HG03064 (cell line): ENCODE results near the gene PPP4R3C.
"Not testable (repeated sequence)": the region's sequence is repeated elsewhere in the genome, so short reads cannot be mapped to it uniquely, and the experiment has no call there.

Experiments
- ATAC-seq: cut with Tn5 transposase; IDR thresholded peaks from one replicate; pipeline ENCODE4 v1.9.1; 2021; ENCODE audit warnings: low read depth; ENCODE audit not compliant: unreplicated experiment

Gene PPP4R3C

DNA sequence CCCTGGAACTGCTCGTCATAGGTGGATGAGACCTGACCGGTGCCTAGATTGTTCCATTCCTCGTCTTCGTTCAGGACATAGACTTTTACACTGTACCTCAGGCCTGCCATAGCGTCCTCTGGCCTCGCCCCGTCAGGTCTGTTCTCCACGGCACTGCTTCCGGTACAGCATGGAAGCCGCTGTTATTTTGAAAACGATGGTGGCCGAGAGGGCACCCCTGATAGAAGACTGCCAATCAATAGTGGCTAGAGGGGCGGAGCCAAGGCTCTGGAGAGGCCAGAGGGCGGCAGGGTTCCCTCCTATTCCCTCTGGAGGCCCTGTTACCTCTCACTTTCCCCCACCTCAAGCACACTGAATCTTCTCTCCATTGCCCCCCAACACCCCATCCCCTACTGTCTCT, at the start of gene PPP4R3C:
TSS of gene PPP4R3C (minus strand) at position 155 of the 400 bp plus-strand sequence. CDS start at position 110, 45 bp downstream.
- no peak for ATAC-seq

DNA sequence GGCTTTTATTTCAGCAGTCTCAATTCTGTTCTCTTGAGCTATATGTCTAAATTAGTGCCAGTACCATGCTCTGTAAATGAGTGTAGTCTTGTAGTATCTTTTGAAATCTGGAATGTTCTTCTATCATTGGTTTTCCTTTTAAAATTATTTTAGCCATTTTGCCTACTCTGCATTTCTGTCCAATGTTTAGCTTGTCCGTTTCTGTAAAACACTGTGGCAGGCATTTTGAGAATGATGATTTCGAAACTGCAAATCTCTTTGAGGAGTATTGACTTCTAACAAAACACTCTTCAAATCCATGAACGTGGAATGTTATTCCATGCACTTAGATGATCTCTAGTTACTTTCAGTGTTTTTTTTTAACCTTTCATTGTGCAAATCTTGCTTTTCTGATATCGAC, 28.3 kb upstream of the PPP4R3C start:
- ATAC-seq, result no peak

GRCh38 chrX:27466051-27466450, 2.9 kb upstream of the PPP4R3C start:
- no peak for ATAC-seq

- ATAC-seq, result no peak
Measured at GRCh38 chrX:27465036-27465435, 1.9 kb upstream of the PPP4R3C start.

- not testable (repeated sequence) for ATAC-seq
Measured at GRCh38 chrX:27459129-27459528, 4.0 kb downstream of the PPP4R3C start.

- ATAC-seq, result not testable (repeated sequence)
Measured at GRCh38 chrX:27458544-27458943, 4.6 kb downstream of the PPP4R3C start.

- no peak for ATAC-seq
Measured at GRCh38 chrX:27451324-27451723, 11.8 kb downstream of the PPP4R3C start.

- no peak for ATAC-seq
Measured at GRCh38 chrX:27446423-27446822, 16.7 kb downstream of the PPP4R3C start.

DNA sequence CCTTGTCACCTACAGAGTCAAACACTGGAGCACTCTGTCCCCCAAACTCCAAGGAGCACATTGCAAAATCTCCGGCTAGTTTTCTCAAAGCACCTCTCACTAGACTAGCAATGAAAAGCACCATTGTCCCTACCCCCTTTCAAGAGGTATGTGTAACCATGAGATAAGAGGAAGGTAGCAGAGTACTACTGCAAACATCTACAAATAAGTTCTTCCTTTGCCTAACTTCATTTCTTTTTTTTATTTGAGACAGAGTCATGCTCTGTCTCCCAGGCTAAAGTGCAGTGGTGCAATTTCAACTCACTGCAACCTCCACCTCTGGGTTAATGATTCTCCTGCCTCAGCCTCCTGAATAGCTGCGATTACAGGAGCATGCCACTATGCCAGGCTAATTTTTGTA, 17.7 kb downstream of the PPP4R3C start:
- no peak for ATAC-seq

GRCh38 chrX:27444093-27444908, 18.8 kb downstream of the PPP4R3C start:
- ATAC-seq, result no peak

DNA sequence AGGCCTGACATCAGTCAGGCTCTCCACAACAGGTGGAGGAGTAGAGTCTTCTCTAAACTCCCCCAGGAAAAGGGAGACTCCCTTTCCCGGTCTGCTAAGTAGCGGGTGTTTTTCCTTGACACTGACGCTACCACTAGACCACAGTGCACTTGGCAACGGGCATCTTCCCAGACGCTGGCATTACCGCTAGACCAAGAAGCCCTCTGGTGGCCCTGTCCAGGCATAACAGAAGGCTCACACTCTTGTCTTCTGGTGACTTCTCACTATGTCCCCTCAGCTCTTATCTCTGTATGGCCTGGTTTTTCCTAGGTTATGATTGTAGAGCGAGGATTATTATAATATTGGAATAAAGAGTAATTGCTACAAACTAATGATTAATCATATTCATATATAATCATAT, 20.7 kb downstream of the PPP4R3C start:
- not testable (repeated sequence) for ATAC-seq

GRCh38 chrX:27439771-27440170, 23.4 kb downstream of the PPP4R3C start:
- no peak for ATAC-seq

DNA sequence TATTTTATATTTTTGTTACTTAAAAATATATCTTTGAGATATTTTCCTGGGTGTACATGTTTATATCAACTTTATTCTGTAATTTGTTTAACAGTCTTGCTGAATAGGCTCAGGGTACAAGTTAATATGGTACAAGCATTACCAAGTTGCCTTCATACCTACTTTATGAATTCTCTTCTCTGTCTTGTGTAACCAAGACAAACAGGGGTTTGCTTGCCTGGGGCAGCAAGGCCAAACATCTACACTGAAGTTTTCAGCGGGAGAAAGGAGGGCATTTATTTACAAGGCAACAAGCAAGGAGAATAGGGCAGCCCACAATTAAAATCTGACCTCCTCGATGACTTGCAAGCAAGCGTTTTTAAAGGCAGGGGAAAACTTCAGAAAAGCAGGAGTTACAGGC, 24.2 kb downstream of the PPP4R3C start:
- ATAC-seq, result no peak

GRCh38 chrX:27435031-27435430, 28.1 kb downstream of the PPP4R3C start:
- no peak for ATAC-seq
